IPS DF 4.7 (cell line): ENCODE measurements around the gene SH3PXD2A.
"Not testable (repeated sequence)": the region's sequence is repeated elsewhere in the genome, so short reads cannot be mapped to it uniquely, and the experiment has no call there.

ENCODE experiments used
- DNase-seq: peaks from one replicate; pipeline ENCODE4 v3.0.0-alpha.2; 2013; ENCODE audit warnings: low spot score; ENCODE audit errors: extremely low read depth

SH3PXD2A gene

GRCh38 chr10:103668351-103669242 lies 186.8 kb downstream of the SH3PXD2A start:
- DNase-seq: no peak

- no peak for DNase-seq
Observed at GRCh38 chr10:103667356-103667755, 188.0 kb downstream of the SH3PXD2A start.

GRCh38 chr10:103666762-103667150 lies 188.6 kb downstream of the SH3PXD2A start:
- no peak for DNase-seq

GRCh38 chr10:103666087-103666761 lies 189.2 kb downstream of the SH3PXD2A start:
- DNase-seq: no peak

- DNase-seq: no peak
Observed at GRCh38 chr10:103665162-103665889, 190.1 kb downstream of the SH3PXD2A start.

GRCh38 chr10:103663802-103664201 lies 191.6 kb downstream of the SH3PXD2A start:
- DNase-seq: no peak

- DNase-seq: no peak
Observed at GRCh38 chr10:103663236-103663635, 192.1 kb downstream of the SH3PXD2A start.

- DNase-seq: not testable (repeated sequence)
Observed at GRCh38 chr10:103662704-103663103, 192.7 kb downstream of the SH3PXD2A start.

- DNase-seq: no peak
Observed at GRCh38 chr10:103661198-103661950, 194.0 kb downstream of the SH3PXD2A start.

GRCh38 chr10:103660364-103661197 lies 194.8 kb downstream of the SH3PXD2A start:
- no peak for DNase-seq

- no peak for DNase-seq
Observed at GRCh38 chr10:103659674-103660363, 195.6 kb downstream of the SH3PXD2A start.

- no peak for DNase-seq
Observed at GRCh38 chr10:103658049-103658577, 197.3 kb downstream of the SH3PXD2A start.

- DNase-seq: no peak
Observed at GRCh38 chr10:103657061-103657591, 198.2 kb downstream of the SH3PXD2A start.

GRCh38 chr10:103654925-103655324 lies 200.5 kb downstream of the SH3PXD2A start:
- DNase-seq: no peak

GRCh38 chr10:103653581-103654037 lies 201.8 kb downstream of the SH3PXD2A start:
- DNase-seq: no peak

GRCh38 chr10:103652599-103653281 lies 202.6 kb downstream of the SH3PXD2A start:
- no peak for DNase-seq

GRCh38 chr10:103651783-103652476 lies 203.4 kb downstream of the SH3PXD2A start:
- no peak for DNase-seq

- no peak for DNase-seq
Observed at GRCh38 chr10:103651333-103651732, 204.0 kb downstream of the SH3PXD2A start.
